ENCODE measurements around the gene TEPSIN.

TEPSIN gene

DNA sequence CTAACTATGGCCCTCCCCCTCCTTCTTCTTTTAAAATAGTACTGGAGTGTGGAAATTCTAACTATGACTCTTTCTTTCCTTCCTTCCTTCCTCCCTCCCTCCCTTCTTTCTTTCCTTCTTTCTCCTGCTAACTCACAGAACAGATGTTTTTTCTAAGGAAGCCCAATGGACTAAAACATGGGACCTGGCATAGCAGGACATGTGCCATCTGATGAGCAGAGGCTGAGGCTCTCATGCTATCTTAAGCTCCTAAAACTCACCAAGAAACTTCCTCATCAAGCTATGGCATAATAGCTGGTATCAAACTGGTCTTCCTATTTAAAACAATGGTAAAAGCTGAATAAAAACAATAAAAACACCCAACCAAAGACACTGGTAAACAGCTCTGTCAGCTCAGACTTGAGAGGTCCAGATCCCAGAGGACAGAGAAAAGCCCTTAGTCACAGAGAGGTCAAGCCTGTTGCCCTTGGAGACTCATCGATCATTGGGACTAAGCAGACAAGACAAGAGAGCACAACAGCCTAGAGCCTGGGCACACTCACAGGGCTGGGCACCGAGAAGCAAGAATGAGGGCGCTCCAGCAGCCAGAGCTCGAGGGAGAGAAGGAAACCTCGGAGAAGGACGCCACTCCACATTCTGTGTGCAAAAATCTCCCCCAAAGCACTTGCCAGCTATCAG lies 28.7 kb upstream of the TEPSIN start:
- DNase-seq = no peak

DNA sequence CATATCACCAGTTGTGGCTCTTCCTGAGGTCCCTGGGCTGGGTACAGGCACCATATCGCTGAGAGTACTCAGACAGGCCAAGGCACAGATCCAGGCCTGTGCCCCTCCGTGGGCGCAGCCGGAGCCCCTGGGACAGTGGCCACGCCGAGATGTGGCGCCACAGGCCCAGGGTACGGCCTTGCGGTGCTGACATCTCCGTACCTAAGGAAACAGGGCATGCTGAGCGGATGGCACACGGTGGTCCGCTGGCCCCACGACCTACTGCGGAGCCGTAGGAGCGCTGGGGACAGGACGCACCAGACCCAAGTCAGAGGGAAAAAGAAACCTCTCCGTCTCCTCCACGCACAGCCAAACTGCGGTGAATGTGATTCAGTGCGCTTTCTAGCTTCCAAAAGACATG lies 26.7 kb upstream of the TEPSIN start:
- DNase-seq = no peak

GRCh38 chr17:81264640-81265039 lies 25.8 kb upstream of the TEPSIN start:
- no peak for DNase-seq

DNA sequence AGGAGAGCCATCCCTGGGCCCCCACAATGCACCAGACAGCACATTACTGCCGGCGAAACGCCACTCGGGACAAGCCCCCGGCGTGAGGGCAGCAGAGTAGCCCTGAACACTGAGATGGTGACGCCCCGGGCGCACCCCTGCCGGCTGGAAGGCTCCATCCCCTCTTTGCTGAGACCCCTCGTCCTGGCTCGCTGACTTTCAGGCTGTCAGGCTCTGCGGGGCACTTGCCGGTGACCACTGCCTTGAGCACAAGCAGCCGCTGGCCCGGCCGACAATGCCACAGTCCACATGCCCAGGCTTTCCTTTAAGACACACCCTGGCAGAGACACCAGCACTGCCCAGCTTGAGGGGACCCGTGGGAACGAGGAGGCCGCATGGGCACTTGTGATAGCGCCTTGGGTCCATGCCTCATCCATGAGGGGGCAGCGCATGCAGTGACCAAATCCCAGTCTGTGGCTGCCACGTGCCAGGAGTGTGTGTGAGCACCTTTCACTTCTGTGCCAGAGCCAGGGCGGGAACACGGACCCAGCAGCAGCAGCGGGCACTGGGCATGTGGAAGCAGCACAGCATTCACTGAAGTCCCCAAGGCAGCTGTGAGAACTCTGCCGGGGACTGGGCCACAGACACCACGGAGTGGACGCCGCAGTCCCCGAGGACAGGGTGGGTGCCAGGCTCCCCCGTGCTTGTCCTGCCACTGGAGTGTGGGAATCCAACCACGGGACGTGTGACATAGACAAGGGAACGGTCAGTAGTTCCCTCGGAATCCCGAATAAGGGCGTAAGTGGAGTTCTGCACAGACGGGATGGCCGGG lies 24.7 kb upstream of the TEPSIN start:
- DNase-seq = no peak

- no peak for DNase-seq
Measured at GRCh38 chr17:81261582-81262336, 22.9 kb upstream of the TEPSIN start.

DNA sequence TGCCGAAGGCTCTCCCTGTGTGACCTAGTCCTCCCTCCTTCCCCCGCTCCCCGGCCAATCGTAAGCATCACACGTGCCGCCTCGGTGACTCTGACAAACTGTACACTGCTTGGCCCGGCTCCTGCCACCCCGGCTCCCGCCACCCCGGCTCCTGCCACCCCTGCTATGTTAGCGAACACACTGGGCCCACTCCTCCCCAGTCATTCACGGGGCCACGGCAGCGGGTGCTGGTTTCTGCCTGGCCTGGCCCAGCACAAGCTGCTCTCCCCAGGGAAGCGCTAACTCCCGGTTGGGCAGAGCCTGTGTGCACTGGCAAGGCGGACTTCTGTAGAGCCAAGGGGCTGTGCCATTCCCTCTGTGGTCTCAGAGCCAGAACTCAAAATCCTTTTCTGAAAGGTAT lies 22.2 kb upstream of the TEPSIN start:
- DNase-seq = no peak

DNA sequence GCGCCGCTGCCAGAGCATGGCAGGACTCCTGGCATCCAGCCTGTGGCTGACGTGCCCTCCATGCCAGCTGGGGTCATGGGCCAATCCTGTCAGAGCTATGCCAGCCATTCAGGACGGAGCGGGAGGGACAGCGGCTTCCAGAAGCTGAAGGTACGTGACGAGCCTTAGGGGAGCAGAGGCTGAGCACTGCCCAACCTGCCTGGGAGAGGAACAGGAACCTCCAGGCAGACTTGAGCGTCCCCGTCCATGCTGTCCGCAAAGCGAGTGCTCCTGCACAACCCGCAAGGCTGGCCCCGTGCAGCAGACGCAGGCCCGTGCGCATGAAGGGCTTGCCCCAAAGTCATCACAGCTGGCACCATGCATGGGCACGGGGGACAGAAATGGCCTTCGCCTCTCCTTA lies 21.8 kb upstream of the TEPSIN start:
- no peak for DNase-seq

DNA sequence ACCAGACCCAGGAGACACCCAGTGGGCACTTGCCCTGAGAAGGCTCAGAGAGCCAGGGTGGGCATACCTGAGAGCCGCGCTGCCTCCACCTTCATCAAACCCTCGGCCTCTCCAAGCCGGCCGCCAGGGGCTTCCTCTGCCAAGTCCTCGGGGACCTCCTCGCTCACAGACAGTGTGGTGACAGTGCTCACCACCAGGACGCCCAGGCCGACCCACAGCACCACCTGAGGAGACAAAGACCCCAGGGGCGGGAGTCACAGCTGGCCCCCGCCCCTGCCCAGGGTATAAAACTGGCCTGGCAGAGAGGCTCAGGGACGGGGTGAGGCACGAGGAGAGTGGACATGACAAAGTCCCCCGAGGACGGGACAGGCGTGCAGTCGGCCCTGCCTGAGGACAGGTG lies 21.3 kb upstream of the TEPSIN start:
- no peak for DNase-seq

- no peak for DNase-seq
Measured at GRCh38 chr17:81259058-81259605, 20.3 kb upstream of the TEPSIN start.

GRCh38 chr17:81258292-81258691 lies 19.4 kb upstream of the TEPSIN start:
- no peak for DNase-seq

DNA sequence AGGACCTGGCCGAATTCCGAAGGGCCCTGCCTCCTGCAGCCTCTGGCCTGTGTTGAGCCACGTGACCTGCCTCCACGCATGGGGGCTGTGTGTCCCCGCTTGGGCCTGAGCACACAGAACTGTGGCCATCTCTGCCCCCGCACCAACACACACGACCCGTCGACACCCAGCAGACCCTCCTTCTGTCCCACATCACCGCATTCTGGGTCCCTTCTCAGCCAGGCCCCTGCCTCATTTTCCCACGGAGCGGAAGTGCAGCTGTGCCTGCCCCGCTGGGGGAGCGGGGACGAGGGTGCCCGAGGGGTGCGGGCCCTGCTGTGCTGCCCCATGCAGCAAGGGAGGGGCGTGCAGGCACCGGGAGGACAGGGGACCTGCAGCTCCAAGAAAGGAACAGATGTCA lies 18.7 kb upstream of the TEPSIN start:
- no peak for DNase-seq

GRCh38 chr17:81256616-81257015 lies 17.8 kb upstream of the TEPSIN start:
- DNase-seq = no peak

DNA sequence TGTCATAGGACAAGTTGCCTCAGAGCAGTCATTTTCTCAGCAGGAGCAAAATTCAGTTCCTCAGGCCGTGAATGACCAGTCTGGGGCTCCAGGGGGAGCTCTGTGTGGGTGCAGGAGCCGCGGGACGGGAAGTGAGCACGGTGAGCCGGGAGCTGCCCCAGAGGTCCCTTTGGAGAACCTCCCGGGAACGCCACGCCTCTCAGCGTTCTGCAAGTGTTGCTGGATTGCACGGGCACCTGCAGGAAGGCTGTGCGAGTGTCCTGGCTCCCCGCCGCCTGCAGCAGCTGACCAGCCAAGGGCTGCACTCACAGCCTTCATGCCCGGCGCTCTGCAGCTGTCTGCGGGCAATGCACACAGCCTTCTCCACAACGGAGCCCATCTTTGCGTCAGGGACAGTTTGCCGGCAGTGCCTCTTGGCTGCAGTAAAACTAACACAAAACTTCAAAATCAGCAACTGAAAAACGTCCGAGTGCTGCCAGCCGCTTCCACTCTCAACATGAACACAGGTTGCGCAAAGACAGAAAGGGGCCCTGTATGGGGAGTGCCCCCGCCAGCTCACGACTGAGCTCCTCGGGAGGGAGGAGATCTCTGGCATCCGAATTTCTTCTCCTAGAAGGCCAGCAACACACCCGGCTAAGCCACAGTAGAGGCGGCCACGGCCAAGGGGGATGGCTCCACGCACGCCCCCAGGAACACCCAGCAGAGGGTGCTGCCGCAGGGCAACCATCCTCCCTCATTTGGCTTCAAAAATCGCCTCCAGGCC lies 16.3 kb upstream of the TEPSIN start:
- peak; percentile 89 for DNase-seq

GRCh38 chr17:81253358-81254131 lies 14.7 kb upstream of the TEPSIN start:
- DNase-seq = no peak

GRCh38 chr17:81252987-81253329 lies 14.1 kb upstream of the TEPSIN start:
- no peak for DNase-seq

- no peak for DNase-seq
Measured at GRCh38 chr17:81252326-81252986, 13.6 kb upstream of the TEPSIN start.

GRCh38 chr17:81251709-81252301 lies 12.9 kb upstream of the TEPSIN start:
- no peak for DNase-seq

- no peak for DNase-seq
Measured at GRCh38 chr17:81251094-81251708, 12.3 kb upstream of the TEPSIN start.

- no peak for DNase-seq
Measured at GRCh38 chr17:81250286-81251093, 11.6 kb upstream of the TEPSIN start.
